HG02571 (cell line): ENCODE data around the gene CRABP2.
A peak's percentile ranks its signal among the peaks of the same experiment; 100 is the strongest.

ENCODE experiments used
- ATAC-seq: cut with Tn5 transposase; IDR thresholded peaks from one replicate; pipeline ENCODE4 v1.9.1; 2021; ENCODE audit warnings: mild to moderate bottlenecking, moderate library complexity; ENCODE audit not compliant: unreplicated experiment

Gene CRABP2

DNA sequence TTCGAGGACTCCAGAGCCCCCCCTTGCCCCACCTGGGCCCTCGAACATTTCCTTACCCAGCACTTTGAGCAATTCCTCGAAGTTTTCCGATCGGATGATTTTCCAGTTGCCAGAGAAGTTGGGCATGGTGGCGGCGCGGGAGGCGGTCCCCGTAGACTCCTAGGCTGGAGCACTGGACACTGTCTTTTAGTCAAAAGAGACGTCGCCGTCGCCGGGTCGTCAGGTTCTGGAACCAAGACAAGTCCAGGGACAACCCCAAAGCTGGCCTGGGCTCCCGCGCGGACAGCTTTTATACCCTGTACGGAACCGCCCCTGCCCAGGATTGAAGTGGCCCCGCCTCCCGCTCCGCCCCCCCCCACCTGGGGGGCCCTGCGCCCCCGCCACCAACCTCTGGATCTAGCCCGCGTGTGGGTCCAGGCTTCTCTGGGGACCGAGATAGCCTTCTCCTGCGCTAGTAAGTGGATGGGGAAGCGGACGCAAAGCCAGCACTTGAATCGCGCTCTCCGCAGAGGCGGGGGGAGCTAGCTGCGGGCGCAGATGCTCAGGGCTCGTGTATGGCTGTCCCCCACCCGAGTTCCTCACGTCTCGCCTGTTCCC, at the start of gene CRABP2:
Gene CRABP2 (minus strand): TSS at position 263 of the 597 bp plus-strand sequence. CDS start 137 bp downstream, at position 126.
- no peak for ATAC-seq

DNA sequence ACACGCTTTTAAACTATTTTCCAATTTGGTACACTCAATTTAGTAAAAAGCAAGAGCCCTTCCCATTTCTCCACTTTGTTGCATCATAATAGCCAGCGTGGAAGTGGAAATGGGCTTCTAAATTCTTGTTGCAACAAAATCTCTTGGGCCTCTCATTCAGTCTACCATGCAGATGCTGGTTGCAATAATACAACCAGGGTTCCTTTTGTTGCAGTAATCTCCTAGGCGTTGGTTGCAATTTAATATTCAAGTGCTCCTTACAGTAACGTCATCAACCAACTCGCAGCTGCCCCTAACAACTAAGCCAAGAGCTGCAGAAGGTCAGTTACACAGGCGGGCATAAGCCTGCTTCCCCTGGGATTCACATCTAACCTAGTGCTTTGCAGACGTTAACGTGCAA, 48.8 kb upstream of the CRABP2 start:
- no peak for ATAC-seq

DNA sequence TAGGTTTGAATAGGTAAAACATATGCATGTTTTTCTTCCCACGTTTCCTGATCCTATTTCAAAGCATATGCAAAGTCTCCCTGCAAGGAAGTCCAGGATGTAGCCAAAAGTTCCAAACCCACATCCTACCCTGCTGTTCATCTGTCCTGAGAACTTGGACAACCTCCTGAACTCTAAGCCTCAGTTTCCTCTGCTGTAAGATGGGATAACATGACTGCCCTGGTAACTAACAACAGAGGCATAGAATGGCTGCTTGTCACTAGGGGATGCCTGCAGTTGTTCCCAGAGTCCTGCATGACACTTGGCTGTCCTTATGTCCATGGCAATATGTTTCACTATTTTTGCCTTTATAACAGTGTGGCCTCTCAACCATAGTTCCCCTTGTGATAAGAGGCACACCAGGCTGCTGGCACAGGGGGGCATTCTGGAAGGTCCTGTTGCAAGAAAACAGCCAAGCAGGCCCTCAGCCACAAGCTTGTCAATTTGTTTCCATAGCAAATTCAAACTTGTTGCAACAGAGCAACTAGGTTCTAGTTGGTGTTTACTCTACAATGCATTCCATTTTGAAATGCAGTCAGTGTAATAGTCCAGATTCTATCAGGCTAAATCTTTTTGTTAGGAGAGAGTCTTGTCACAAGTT, 47.6 kb upstream of the CRABP2 start:
- no peak for ATAC-seq

DNA sequence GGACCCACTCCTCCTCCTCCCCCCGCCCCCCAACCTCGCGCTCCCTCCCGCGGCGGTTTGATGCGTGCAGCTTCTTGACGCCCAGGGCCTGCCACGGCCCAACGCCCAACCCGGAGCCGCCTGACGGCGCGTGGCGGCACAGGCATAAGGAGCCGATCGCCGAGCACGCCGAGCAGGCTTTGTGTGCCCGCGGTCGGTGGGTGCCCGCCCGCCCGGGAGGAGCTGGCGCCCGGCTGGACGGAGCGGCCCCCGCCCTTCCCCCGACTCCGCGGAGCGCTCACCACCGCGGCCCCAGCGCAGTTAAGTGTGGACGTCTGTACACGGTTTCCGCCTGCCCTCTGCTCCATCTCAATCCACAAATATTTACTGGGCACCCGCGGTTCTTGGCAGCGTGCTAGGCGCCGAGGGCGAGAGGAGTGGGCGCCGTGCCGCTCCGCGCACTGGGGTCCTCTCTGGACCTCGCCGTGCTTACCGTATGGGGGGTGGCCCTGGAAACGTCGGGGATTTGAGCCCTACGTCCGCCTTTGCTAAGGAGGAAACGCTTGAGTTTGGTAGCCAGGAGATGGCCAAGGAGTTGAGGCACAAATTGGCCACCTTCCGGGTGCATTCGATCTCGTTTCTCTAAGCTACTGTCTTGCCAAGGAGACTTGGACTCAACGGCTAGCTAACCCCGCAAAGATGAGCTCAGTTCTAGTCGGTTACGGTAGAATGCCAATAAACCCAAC, 46.5 kb upstream of the CRABP2 start:
- peak; percentile 62 for ATAC-seq

DNA sequence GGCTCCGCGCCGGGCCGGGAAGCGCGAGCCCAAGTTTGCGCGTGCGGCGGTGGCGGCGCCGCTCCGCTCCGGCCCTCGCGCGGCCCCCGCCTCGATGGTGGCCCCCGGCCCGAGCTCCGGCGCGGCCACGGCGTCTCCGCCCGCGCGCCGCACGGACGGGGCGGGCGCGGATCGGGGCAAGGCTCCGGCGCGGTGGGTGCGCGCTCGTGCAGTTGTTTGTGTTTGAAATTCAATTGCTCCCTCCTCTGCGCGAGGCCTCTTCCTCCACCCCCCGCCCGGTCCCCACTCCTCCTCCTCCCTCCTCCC, 46.0 kb upstream of the CRABP2 start, which contains the start of gene HDGF:
Gene HDGF (minus strand): TSS at position 225 of the 306 bp plus-strand sequence. CDS start 246 bp downstream, outside the sequence.
- ATAC-seq: peak; percentile 10

DNA sequence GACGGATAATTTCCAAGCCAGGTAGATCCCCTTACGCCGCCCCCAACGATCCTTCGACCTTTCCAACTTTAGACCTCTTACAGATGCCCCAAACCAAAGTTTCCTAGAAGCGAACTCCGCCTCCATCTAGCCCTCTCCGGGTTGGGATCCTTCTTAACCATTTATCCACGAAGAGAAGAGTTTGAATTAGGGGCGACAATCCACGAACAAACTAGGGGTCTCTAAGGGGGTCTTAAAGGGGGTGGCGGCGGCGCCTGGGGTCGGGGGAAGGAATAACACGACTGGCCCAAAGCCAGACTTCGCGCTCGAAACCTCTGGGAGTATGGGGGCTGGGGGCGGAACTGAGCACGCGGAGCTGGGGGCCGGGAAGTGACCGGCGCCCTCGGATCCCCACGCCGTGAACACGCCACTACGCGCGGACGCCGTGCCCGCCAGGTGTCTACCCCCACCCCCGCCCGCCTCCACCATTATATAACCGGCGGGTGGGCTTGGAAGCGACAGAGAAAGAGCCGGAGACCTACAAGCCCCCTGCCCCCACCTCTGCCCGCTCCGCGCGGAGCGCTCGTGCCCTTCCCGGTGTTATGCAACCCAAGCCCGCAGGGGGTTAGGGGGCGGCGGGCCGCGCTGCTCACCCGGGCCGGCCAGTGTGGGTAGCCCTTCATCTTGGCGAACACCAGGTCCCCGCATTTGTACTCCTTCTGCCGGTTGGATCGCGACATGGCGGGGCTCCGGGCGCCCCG, 45.5 kb upstream of the CRABP2 start:
- peak; percentile 7 for ATAC-seq

DNA sequence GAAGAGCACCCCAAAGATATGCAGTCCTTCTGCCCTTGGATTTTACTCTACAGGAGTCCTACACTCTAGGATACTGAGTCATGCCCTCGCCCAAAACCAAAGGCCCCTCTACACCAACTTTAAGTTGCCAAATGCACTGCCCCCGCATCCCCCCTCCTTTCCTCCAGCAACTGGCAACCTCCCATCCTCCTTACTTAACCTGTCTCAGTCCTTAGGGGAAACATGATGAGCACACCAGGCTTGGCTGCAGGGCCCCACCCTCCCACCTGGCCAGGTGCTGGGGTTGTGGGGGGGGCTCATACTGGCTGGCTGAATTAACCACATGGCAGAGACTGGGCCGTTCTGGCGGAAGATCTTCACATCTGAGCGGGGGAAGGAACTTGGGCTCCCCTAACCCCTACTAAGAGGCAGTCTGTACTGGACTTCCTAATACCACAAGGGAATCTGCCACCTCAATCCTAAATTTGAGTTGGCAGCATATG, 44.8 kb upstream of the CRABP2 start:
- no peak for ATAC-seq

DNA sequence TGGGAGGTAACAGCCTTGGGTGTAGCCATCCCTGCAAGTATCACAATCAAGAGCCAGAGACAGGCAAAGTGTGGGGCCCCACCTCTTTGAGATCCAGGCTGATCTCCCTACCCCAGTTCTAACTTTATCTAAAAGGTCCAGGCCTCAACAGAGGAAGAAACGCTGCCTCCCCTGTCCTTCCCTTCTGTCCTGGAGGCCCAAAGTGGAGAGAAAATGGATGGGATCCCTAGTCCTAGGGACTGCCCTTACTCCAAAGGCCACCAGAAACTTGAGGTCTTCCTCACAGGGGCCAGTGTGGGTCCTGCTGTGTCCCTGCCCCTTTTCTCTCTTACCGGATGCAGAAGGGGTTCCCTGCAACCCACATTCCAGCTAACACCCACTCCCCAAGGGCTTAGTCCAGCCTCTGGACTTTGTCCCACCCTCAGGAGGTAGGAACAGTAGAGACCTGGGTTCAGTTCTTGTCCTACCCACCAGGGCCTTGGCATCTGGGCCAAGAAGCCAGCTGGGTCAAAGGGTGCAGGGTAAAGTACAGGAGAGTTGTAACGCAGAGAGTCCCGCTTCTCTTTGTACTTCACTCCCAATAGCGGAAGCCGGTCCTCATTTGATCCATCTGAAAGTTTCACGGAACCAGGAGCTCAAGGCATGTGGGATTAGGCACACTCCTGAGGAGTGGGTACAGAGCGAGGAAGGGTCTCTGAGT, 44.2 kb upstream of the CRABP2 start:
- ATAC-seq: no peak

DNA sequence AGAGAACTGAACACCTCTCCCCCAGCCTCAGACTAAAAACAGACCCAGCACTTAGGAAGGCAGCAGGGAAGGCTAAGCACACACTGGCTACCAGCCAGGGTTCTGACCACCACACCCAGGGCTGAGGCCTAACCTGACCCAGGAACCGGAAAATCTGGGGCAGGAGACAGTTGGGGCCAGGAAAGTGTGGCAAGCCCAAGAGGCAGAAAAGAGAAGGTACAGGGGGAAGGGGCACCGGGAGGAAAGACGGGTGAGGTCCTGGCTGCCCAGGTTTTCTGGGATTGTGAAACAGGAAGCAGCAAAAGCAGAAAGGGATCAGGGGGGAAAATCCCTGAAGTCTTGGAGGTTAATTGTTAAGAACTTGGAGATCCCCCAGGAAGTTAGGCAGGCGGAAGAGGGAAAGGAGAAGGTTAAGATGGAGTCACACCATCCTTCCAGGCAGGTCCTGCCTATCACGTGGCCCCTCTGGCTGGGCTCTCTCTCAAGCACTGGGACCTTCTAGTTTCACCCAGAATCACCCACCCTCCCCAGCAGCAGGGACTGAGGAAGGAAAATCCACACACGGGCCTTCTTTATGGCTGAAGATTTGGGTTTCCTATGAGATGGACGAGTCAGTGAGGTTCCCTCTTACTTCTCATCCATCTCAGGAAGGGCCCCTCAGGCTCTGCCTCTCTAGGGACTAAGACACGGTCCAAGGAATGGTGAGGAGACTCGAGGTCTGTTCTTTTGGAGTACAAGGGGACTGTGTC, 43.5 kb upstream of the CRABP2 start:
- ATAC-seq: no peak

DNA sequence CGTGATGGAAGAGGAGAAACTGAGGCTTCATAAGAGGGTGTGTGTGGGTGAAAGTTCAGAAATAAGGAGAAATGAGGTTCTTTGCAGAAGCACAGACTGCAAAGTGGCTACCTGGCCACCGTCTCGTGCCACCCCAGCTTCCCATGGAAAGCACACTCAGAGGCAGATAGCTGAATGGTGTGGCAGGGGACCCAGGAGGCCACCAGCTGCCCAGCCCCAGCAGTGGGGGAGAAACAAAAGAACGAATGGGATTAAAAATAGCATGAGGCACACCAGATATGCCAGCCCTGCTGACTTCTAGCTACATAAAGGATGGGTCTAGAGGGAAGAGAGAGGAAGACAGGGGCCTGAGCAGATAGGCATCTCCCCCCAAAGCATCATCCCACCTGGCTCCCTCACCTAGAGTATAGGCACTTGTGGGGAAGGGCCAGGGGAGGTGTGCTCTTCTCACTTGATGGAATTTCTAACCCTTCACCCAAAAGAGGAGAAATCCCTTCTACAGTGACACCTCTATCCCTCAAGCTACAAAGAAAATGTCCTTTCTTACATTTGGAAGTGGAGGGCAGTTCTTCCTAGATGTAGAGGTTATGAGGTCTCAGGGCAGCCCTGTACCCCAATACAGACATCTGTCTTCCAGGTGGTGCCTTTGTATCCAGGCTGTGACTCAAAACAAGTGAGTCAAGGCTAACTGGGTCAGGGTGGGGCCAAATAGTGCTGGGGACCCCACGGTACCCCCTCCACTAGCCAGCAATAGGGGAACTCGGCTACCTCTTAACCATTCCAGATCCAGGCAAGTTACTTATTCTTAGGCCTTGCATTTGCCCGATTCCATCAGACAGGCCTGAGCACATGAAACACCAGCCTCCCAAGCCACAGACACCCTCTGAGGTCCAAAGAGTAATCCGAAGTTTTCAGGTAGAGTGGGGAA, 42.6 kb upstream of the CRABP2 start:
- ATAC-seq: no peak

DNA sequence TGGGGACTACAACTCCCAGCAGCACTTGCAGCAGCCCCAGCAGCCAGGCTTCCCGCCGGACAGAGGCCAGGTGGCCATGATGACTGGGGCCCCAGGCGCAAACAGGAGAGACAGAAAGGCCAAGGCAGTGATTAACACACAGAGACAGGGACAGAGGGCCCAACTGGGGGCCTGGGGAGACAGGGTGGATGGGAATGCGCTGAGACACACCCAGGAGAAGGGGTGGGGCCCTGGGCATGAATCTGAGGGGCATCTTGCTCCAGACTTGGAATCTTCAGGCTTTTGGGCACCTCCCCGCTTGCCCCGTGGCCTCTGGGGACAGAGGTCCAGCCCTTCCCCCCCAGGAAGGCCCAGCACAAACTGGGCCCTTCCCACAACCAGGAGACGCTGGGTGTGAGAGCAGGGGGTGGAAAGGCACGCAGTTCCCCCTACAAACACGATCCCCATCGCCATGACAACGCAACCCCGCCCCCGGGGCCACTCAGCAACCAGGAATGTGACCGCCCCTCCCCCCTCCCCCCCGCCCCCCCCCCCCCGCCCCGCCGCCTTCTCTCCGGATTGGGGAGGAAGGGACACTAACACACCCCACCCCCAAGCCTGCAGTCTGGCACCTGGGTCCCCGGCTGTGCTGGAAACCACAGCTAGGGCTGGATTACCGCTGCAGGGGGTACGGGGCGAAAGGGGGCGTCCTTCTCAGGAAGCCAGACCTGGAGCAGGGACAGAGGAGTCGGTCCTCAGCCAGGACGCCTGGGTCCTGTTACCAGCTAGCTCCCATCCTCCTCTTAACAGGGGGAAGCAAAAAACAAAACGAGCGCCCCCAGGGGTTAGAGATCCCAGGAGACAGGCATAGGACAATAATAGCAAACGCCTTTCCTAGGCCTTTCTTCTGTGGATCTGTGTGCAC, 41.6 kb upstream of the CRABP2 start:
- ATAC-seq: no peak

DNA sequence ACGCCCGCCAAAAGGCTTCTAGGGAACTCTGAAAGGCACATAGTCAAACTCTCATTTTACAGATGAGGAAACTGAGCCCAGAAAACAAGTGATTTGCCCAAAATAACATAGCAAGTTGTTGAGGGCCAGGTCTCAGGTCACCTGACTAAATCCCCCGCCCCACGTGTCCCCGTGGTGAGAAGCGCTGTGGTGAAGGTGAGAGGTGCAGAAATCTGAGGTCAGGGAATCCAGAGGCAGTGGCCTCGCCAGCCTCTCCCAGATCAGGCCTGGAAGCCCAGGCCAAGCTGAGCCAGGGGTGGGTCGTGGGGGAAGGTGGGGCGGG, 41.0 kb upstream of the CRABP2 start:
- no peak for ATAC-seq

DNA sequence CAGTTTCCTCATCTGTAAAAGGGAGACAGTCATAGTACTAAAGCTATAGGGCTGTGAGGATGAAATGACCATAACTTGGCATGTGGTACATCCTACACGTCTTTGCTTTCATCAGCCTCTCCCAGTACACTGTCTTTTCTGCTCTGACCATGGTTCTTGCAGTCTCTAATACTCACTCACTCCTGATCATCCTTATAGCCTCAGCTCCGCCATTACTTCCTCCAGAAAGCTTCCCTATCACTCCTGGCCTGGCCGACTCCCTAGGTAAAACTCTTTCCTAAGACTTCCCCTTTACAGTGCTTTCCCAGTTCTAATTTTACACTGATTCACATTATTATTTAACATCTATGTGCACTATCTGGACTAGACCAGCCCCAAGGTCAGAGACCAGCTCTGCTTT, 40.5 kb upstream of the CRABP2 start:
- ATAC-seq: no peak

DNA sequence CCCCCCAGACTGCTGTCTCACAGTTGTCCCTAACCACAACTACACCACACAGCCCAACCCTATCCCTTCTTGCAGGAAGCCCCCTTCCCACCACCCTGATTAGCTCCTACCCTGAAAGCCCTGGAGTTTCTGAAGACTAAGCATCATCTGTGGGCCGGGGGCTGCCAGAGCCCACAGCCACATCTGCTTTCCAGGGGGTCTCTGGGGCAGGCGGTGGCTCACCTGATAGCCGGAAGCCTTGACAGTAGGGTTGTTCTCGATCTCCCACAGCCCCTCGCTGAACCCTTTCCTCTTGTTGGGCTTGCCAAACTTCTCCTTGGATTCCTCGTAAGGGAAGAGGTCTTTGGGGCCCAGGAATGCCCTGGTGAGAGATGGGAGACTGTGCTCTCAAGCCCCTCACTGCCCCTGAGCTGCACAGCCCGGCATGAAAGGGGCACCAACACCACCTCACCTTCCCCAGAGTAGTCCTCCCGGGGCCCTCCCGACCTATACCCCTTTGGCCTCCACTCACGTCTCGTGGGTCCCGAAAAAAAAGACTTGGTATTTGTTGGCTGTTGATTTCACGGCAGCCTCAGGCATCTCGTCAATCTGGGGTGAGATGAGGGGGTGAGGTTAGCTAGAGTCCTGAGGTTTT, 39.5 kb upstream of the CRABP2 start:
- no peak for ATAC-seq

DNA sequence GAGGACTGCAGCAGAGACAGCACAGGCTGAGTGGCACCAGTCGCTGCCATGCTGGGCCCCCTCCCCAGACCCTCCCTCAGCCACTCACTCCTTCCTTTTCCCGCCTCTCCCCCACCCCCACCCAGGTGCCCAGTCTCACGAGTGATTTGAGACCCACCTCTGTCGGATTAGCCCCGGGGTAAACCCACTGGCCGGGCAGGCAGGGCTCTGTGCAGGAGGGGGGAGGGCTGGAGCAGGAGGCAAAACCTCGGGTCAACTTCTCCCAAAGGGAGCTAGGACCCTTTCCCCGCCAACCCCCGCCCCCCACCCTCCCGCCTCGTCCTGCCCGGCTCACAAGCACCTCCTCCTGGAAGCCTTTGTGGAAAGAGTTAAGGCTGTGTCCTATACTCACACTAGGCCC, 39.0 kb upstream of the CRABP2 start:
- no peak for ATAC-seq

DNA sequence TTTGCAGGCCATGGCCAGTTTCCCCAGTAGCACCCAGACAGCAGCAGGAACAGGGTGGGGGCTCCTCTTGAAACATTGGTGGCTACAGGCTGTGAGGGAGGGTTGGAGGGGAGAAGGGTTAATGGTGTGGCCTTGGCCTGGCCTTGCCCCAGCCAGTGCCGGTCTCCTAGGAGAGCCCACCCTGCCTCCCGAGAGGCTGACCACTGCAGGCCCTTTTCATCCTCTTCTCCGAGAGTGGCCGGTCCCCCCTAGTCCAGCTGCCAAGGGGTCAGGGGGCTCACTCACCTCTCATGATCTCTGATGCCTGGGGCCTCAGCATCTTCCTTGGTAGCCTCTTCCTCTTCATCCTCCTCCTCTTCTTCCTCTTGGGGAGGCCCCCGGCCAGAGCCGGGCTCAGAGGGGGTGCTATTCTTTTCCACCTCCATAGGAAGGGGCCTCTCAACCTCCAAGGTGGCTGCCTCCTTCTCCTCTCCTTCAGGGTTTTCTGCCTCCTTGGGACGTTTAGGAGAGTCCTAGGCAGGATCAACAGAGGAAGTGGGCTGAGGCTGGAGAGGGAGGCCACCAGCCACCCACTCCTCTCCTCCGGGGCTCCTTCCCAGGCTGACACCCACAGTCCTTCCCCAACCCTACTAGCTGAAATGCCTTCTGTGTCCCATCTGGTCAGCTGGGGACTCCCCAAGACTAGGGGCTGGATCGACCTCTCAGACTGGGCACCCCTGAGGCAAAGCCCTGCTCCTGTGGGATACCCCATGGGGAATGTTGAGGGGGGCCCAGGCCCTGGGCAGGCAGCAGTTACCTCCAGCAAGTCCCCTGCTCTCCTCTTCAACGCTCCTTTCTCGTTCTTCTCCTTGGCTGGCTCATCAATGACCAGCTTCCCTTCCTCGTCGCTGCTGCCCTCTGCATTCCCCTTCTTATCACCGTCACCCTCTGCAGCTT, 38.3 kb upstream of the CRABP2 start:
- no peak for ATAC-seq

DNA sequence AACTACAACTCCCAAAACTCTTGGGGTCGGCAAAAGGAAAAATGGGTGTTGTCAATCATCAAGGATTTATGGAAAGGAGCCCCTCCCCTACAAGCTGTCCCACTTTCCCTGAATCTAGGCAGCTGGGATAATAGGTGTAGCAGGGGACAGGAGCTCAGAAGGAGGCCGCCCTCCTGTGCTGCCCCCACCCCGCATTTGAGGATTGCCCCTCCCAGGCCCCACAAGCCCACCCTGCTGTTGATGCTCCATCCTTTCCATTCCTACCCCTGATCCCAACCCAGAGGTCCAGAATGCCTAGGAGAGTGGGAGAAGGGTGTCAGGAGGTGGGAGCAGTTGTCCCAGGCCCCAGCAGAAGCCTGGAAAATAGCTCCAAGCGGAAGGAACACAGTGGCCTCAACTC, 37.4 kb upstream of the CRABP2 start:
- no peak for ATAC-seq
